Stimulated activated CD4-positive, alpha-beta T cell treated with anti-CD3 and anti-CD28 coated beads, Interleukin-2, amount 100 ng/mL, for 24 hours (primary cell): ENCODE measurements around the gene ATL3.
"Not testable (repeated sequence)": the region's sequence is repeated elsewhere in the genome, so short reads cannot be mapped to it uniquely, and the experiment has no call there.

Experiments
- DNase-seq, 2 donors: peaks; one replicate each; pipeline ENCODE4 v3.0.0-alpha.2; 2020

Gene ATL3

DNA sequence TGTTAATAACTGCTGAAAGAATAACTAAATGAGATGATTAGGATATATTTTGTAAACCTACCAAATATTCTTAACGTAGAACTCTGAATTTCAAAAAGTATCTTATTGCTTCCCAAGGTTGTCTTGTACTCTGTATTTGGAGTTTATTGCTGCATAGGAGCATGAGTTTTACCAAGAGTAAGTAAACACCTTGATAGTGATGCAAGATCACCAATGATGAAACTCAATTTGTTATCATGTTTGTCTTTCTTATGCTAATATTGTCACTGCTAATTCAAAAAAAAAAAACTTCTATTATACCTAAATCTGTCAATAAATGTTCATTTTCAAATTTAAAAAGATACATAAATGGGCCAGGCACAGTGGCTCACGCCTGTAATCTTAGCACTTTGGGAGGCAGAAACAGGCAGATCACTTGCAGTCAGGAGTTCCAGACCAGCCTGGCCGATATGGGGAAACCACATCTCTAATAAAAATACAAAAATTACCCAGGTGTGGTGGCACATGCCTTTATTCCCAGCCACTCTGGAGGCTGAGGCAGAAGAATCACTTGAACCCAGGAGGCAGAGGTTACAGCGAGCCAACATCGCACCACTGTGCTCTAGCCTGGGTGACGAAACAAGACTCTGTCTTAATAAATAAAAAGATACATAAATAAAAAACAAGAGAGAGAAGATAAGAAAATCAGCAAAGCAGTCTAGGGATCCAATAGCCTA, 84.6 kb downstream of the ATL3 start:
- DNase-seq = no peak

GRCh38 chr11:63583357-63583677, 87.9 kb downstream of the ATL3 start:
- DNase-seq = no peak

DNA sequence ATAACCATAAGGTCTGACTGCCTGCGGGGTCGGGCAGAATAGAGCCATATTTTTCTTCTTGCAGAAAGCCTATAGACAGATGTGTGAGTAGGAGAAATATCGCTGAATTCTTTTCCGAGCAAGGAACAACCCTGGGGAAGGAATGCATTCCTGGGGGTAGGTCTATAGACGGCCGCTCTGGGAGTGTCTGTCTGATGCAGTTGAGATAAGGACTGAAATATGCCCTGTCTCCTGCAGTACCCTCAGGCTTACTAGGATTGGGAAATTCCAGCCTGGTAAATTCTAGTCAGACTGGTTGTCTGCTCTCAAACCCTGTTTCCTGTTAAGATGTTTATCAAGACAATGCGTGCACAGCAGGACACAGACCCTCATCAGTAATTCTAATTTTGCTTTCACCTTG, 90.0 kb downstream of the ATL3 start:
- DNase-seq = not testable (repeated sequence)

DNA sequence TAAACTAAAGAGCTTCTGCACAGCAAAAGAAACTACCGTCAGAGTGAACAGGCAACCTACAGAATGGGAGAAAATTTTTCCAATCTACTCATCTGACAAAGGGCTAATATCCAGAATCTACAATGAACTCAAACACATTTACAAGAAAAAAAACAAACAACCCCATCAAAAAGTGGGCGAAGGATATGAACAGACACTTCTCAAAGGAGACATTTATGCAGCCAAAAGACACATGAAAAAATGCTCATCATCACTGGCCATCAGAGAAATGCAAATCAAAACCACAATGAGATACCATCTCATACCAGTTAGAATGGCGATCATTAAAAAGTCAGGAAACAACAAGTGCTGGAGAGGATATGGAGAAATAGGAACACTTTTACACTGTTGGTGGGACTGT, 92.3 kb downstream of the ATL3 start:
- not testable (repeated sequence) for DNase-seq

DNA sequence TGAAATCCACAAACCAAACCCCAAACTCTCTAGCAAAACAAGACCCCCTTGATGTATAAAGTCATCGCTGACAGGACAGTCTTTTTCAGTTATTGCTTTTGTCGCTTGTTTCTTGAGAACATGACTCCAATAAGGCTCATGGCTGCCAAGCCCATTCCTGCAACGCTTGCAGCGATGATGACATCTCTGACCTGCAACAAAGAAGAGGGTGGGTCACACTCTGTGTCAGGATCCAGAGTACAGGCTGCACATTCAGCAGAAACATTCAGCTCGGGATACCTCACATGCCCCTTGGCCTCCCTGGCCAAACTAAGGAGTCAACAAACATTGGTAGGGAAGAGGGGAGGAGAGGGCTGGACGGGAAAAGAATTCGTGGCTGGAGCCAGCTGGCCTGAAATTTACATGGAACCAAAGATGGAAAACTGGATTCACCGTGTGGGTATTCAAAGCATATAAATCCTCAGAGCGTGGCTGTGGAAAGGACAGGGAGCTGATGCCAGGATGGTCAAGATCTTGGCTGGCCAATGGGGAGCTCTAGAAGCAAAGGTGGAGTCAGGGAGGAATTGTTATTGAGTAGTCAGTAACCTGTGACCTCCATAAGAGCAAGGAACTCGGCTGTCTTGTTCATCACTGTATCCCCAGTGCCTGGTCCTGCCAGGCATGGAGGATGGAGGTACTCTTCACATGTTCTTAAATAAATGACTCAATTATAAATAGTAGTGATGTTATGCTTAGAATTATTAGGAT, 96.1 kb downstream of the ATL3 start:
- DNase-seq = no peak
